Prostate gland (tissue), 2 donors: ENCODE measurements around the gene TAF3. TPM values are rescaled to one million over a fixed set of nuclear protein-coding genes. Genes with fewer than 3 reads are reported as not detected.

ENCODE experiments used
- DNase-seq: peaks from one replicate; pipeline ENCODE4 v3.0.0-alpha.2; 2019; ENCODE audit warnings: low spot score
- H3K27ac ChIP-seq, 2 donors: fragments of 200-600 bp; sonication (generic); 2 replicates each; pipeline ENCODE4 v1.5.1; 2017 to 2019
- H3K27me3 ChIP-seq: fragments of 200-600 bp; sonication (generic); replicated peaks from 2 replicates; pipeline ENCODE4 v1.5.1; 2019; ENCODE audit not compliant: insufficient read depth
- H3K36me3 ChIP-seq, 2 donors: fragments of 200-600 bp; sonication (generic); 1 replicate in 1 of 2; 2 replicates in 1 of 2; pipeline versions ENCODE4 v1.5.1 to v1.8.1; 2017 to 2019
- H3K4me1 ChIP-seq: fragments of 200-600 bp; sonication (generic); replicated peaks from 2 replicates; pipeline ENCODE4 v1.5.1; 2019
- H3K4me3 ChIP-seq, 2 donors: fragments of 200-600 bp; sonication (generic); 2 replicates each; pipeline ENCODE4 v1.5.1; 2017 to 2019
- H3K9me3 ChIP-seq: fragments of 200-600 bp; sonication (generic); 2 replicates; pipeline ENCODE4 v1.5.1; 2017
- POLR2A ChIP-seq: fragments of 450-650 bp; IDR thresholded peaks from one replicate; pipeline ENCODE4 v1.6.1; 2016; ENCODE audit warnings: antibody characterized with exemption, mild to moderate bottlenecking
- POLR2AphosphoS5 ChIP-seq: sonication (generic); formaldehyde crosslinking; IDR thresholded peaks from one replicate; pipeline ENCODE4 v1.6.1; 2017; ENCODE audit warnings: antibody characterized with exemption
- WGBS: methylation state at CpG from one replicate; pipeline ENCODE4 v1.1.5; 2018; 5-methylcytosine and 5-hydroxymethylcytosine counted together
- intact Hi-C: fragments of 100-400 bp; cut with DNase I; formaldehyde crosslinking; loops from one replicate; pipeline ENCODE4 v1.14.2; 2022
- total RNA-seq, 2 donors: library from RNA; depleted of rRNA; stranded (reverse); fragments of >200 nt; gene quantifications; one replicate each; pipeline ENCODE4 v1.1.0, GENCODE V29; 2016
- TF ChIP-seq, protein P1 (sequence below), 4 experiments: fragments of 200-600 bp in 2 of 4; fragments of 450-650 bp in 2 of 4; sonication (generic) in 2 of 4; IDR thresholded peaks; 1 replicate in 3 of 4; 2 replicates in 1 of 4; pipeline ENCODE4 v1.5.1; 2016 to 2019; ENCODE audit warnings: antibody characterized with exemption in 4 of 4, mild to moderate bottlenecking in 2 of 4, moderate library complexity in 2 of 4

TAF3 gene
- total RNA-seq, 2 donors from 2014 or later = 4.4 to 20.2 TPM

DNA sequence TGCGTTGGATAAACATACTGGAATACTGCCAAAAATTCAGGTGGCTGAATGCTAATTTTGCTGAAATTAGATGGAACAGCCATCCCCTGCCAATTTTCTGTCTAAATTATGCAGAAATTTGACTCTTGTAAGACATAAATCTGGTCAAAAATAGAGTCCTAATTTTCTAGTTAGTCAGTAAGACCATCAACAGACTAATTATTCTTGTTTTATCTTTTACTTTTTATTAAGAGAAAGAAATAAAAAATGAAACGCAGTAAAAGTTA is 125.8 kb downstream of the TAF3 start:
- TF ChIP-seq POLR2AphosphoS5 (no peak), POLR2A (no peak)
- TF ChIP-seq, protein P1, sequence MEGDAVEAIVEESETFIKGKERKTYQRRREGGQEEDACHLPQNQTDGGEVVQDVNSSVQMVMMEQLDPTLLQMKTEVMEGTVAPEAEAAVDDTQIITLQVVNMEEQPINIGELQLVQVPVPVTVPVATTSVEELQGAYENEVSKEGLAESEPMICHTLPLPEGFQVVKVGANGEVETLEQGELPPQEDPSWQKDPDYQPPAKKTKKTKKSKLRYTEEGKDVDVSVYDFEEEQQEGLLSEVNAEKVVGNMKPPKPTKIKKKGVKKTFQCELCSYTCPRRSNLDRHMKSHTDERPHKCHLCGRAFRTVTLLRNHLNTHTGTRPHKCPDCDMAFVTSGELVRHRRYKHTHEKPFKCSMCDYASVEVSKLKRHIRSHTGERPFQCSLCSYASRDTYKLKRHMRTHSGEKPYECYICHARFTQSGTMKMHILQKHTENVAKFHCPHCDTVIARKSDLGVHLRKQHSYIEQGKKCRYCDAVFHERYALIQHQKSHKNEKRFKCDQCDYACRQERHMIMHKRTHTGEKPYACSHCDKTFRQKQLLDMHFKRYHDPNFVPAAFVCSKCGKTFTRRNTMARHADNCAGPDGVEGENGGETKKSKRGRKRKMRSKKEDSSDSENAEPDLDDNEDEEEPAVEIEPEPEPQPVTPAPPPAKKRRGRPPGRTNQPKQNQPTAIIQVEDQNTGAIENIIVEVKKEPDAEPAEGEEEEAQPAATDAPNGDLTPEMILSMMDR (IDR thresholded peaks at IDR 0.05) = no peak
- Histone ChIP-seq H3K4me3 (no peak overlapping the region), H3K36me3 (no peaks in the 10 kb centered on the region), H3K9me3 (no peaks in the 10 kb centered on the region), H3K4me1 (no peaks in the 10 kb centered on the region), H3K27me3 (no peaks in the 10 kb centered on the region), H3K27ac (no peak overlapping the region)
- no peak for DNase-seq
- intact Hi-C loops = no loop called here
- 57% methylated on average over 2 of the region's 2 CpGs for WGBS

DNA sequence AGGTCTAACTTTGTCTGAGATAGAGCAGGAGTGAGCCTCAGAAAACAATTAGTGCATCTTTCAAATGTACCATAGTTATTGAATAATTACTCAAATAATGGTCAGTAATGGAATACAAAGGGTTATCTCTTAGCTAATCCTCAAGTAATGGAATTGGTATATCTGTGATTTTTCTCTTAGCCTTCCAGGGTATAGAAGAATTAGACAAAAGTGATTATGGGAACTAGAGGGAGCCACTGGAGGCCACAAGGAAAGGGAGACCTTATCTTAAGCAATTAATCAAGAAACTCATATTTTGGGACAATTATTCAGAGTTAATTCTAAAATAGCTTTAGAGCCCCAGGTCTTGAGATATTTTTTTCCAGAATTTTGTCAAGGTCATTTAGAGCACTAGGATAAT is 126.2 kb downstream of the TAF3 start:
- no peak overlapping the region for H3K27ac ChIP-seq
- intact Hi-C loops = no loop called here
- no peaks in the 10 kb centered on the region for H3K36me3 ChIP-seq
- no peak overlapping the region for H3K4me3 ChIP-seq
- no peaks in the 10 kb centered on the region for H3K4me1 ChIP-seq
- no peaks in the 10 kb centered on the region for H3K27me3 ChIP-seq
- DNase-seq = no peak
- H3K9me3 ChIP-seq = no peaks in the 10 kb centered on the region
- TF ChIP-seq, protein P1 (IDR thresholded peaks at IDR 0.05) = no peak
- TF ChIP-seq POLR2A (no peak), POLR2AphosphoS5 (no peak)

DNA sequence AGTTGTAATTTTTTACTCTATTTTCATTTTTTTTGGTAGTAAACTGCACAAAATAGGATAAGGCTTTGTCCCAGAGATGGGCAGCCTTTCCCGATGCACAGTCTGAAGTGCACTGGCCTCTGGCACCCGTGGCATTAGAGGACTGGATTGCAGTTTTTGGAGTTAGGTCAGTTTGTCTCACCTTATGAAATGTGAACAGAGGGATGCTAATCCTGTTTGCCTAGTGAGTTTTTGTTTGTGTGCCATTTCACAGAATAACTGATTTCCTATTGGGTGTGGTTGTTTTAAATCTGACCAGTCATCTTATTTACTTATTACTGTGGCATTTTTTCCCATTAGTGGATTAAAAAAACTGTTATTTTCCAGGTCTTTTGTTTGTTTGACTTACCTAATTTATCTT is 126.7 kb downstream of the TAF3 start:
- H3K9me3 ChIP-seq = no peaks in the 10 kb centered on the region
- no peak for DNase-seq
- no peaks in the 10 kb centered on the region for H3K27me3 ChIP-seq
- 91% methylated on average over 2 of the region's 2 CpGs for WGBS
- intact Hi-C loops = no loop called here
- H3K27ac ChIP-seq = no peak overlapping the region
- H3K36me3 ChIP-seq = no peaks in the 10 kb centered on the region
- no peaks in the 10 kb centered on the region for H3K4me1 ChIP-seq
- no peak for TF ChIP-seq POLR2A
- no peak for TF ChIP-seq POLR2AphosphoS5
- TF ChIP-seq, protein P1 (IDR thresholded peaks at IDR 0.05) = no peak
- no peak overlapping the region for H3K4me3 ChIP-seq

DNA sequence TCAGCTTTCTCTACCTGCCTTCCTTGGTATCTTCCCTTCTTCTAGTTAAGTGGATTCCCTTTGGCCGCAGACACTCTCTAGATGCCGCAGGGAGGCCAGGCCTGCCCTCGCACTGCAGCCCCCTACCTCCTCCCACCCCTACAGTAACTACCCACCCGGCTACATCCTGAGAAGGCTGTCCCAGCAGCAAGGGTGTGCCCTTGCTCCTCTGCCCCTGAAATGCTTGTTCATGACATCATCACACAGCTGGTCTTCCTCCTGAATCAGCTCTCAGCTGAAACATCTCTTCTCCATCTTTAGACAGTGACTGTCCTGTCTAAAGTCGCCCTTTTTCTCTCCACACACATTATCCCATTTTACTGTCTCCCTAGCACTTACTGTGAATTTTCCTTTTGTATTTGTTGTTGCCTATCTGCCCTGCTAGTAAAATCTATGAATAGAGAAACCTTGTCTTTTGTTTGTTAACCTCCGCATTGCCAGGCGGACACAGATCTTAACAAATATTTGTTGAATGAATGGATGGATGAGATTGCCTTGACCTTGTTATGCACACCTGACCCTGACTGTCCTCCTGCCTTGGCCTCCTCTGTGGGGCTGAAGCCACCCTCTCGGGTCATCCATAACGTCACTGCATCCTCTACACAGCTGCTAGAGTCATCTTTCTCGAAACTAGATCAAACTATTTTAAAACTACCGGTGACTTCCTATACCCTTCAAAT is 127.3 kb downstream of the TAF3 start:
- Histone ChIP-seq H3K27ac (no peak overlapping the region), H3K4me1 (no peaks in the 10 kb centered on the region), H3K9me3 (no peaks in the 10 kb centered on the region), H3K27me3 (no peaks in the 10 kb centered on the region), H3K4me3 (no peak overlapping the region), H3K36me3 (no peaks in the 10 kb centered on the region)
- WGBS = 87% methylated on average over 11 of the region's 11 CpGs
- intact Hi-C loops = no loop called here
- DNase-seq = no peak
- no peak for TF ChIP-seq POLR2AphosphoS5
- TF ChIP-seq POLR2A = no peak
- TF ChIP-seq, protein P1 (IDR thresholded peaks at IDR 0.05) = no peak

DNA sequence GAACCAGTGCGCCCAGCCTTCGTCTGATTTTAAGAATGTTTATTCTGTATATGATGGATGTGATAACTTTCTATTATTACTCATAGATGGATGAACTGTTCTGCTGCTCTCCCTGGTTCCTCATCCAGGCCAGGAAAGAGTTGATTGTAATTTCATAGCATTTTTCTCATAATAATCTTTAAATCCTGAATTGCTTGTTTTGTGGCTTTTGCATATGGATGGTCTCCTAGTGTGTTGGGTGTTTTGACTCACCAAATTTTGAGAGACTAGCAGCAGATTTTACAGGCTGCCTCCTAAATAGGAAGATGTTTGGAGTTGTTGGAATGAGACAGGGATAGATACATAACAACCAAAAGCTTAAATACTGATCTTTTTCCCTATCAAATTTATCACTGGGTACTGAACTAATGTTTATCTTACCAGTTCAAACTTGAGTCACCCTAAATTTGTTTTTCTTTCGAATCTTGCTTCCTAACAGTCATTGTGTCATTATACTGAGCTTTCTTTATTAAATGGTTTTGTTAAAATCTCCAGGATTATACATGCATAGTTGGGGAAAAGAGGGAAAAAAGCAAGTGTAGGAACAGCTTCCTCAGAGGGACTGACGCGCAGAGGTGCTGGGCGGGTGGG is 130.2 kb downstream of the TAF3 start:
- 77% methylated on average over 6 of the region's 6 CpGs for WGBS
- no peaks in the 10 kb centered on the region for H3K36me3 ChIP-seq
- H3K27ac ChIP-seq = no peak overlapping the region
- TF ChIP-seq POLR2AphosphoS5 (no peak), POLR2A (no peak)
- TF ChIP-seq, protein P1 (IDR thresholded peaks at IDR 0.05) = no peak
- no peak overlapping the region for H3K4me3 ChIP-seq
- H3K9me3 ChIP-seq = no peaks in the 10 kb centered on the region
- intact Hi-C loops = no loop called here
- no peaks in the 10 kb centered on the region for H3K27me3 ChIP-seq
- H3K4me1 ChIP-seq = no peaks in the 10 kb centered on the region
- no peak for DNase-seq
